ENCODE results near the gene FUT9.

- TF ChIP-seq EZH2phosphoT487 (IDR thresholded peaks at IDR 0.05; ENCODE audit: borderline replicate concordance, low read length) (no peak), CTCF (conservative IDR thresholded peaks at IDR 0.05; ENCODE audit: low read depth, low read length) (no peak)
Observed at GRCh38 chr6:96235927-96236326, 220.2 kb downstream of the FUT9 start.

All from PC-3 (cell line).